HG03575 (cell line): ENCODE measurements around the gene GLCE.

Source experiments
- ATAC-seq: cut with Tn5 transposase; IDR thresholded peaks from one replicate; pipeline ENCODE4 v1.9.1; 2021; ENCODE audit not compliant: unreplicated experiment, insufficient number of reproducible peaks, low FRiP score; ENCODE audit errors: extremely low read depth

The GLCE gene

GRCh38 chr15:69185706-69186105 lies 25.3 kb downstream of the GLCE start:
- ATAC-seq = no peak

- no peak for ATAC-seq
Measured at GRCh38 chr15:69189157-69189556, 28.7 kb downstream of the GLCE start.

GRCh38 chr15:69190091-69190490 lies 29.7 kb downstream of the GLCE start:
- no peak for ATAC-seq

- no peak for ATAC-seq
Measured at GRCh38 chr15:69190504-69190903, 30.1 kb downstream of the GLCE start.

- no peak for ATAC-seq
Measured at GRCh38 chr15:69194025-69194827, 33.8 kb downstream of the GLCE start.

- no peak for ATAC-seq
Measured at GRCh38 chr15:69194854-69195253, 34.4 kb downstream of the GLCE start.

GRCh38 chr15:69200832-69201745 lies 40.7 kb downstream of the GLCE start:
- no peak for ATAC-seq

- no peak for ATAC-seq
Measured at GRCh38 chr15:69206079-69206478, 45.6 kb downstream of the GLCE start.

GRCh38 chr15:69209661-69210060 lies 49.2 kb downstream of the GLCE start:
- ATAC-seq = no peak

- no peak for ATAC-seq
Measured at GRCh38 chr15:69210574-69210973, 50.1 kb downstream of the GLCE start.

GRCh38 chr15:69213786-69214185 lies 53.4 kb downstream of the GLCE start:
- ATAC-seq = no peak

GRCh38 chr15:69215314-69216035 lies 55.0 kb downstream of the GLCE start:
- no peak for ATAC-seq

- ATAC-seq = no peak
Measured at GRCh38 chr15:69217381-69217780, 56.9 kb downstream of the GLCE start.

- no peak for ATAC-seq
Measured at GRCh38 chr15:69219690-69220089, 59.3 kb downstream of the GLCE start.

GRCh38 chr15:69222002-69222474 lies 61.6 kb downstream of the GLCE start:
- ATAC-seq = no peak

GRCh38 chr15:69223083-69223813 lies 62.8 kb downstream of the GLCE start:
- ATAC-seq = no peak

GRCh38 chr15:69224383-69224782 lies 63.9 kb downstream of the GLCE start:
- no peak for ATAC-seq

GRCh38 chr15:69225355-69226022 lies 65.1 kb downstream of the GLCE start:
- ATAC-seq = no peak
